Psoas muscle (tissue), 8 donors: ENCODE measurements around the gene AFF3. TPM values are rescaled to one million over a fixed set of nuclear protein-coding genes. Genes with fewer than 3 reads are reported as not detected.

ENCODE experiments used
- ATAC-seq, 4 donors: fragments of 200-7000 bp; cut with Tn5 transposase; one replicate each; pipeline ENCODE4 v1.9.1; 2020; ENCODE audit warnings: moderate library complexity in 3 of 4, mild to moderate bottlenecking in 2 of 4
- DNase-seq, 2 donors: peaks; one replicate each; pipeline ENCODE4 v3.0.0-alpha.2; 2020
- H3K27ac ChIP-seq: fragments of 200-600 bp; one replicate; pipeline ENCODE4 v1.8.0; 2022
- H3K27me3 ChIP-seq, 3 donors: fragments of 200-600 bp in 1 of 3; one replicate each; pipeline versions ENCODE4 v1.6.1 to v1.8.0; 2013 to 2022; ENCODE audit warnings: low read length in 2 of 3, mild to moderate bottlenecking in 2 of 3, moderate library complexity in 1 of 3; ENCODE audit not compliant: insufficient read depth in 3 of 3
- H3K36me3 ChIP-seq, 2 donors: fragments of 200-600 bp in 1 of 2; one replicate each; pipeline versions ENCODE4 v1.6.1 to v1.8.0; 2013 to 2022; ENCODE audit warnings: low read depth in 1 of 2, mild to moderate bottlenecking in 1 of 2, moderate library complexity in 1 of 2; ENCODE audit not compliant: insufficient read depth in 1 of 2
- H3K4me1 ChIP-seq: fragments of 200-600 bp; one replicate; pipeline ENCODE4 v1.8.0; 2022
- H3K4me3 ChIP-seq: fragments of 200-600 bp; one replicate; pipeline ENCODE4 v1.8.0; 2022; ENCODE audit warnings: mild to moderate bottlenecking
- H3K9me3 ChIP-seq: fragments of 200-600 bp; one replicate; pipeline ENCODE4 v1.8.0; 2022
- CTCF ChIP-seq: fragments of 200-600 bp; IDR thresholded peaks from one replicate; pipeline ENCODE4 v1.8.0; 2022; ENCODE audit warnings: antibody characterized with exemption
- WGBS, 3 donors: extraction: QIAGEN DNeasy Blood & Tissue Kit; methylation state at CpG; one replicate each; pipeline versions ENCODE4 v1.1.6 to v1.1.7; 2013; 5-methylcytosine and 5-hydroxymethylcytosine counted together
- intact Hi-C, 2 donors: fragments of 100-400 bp; cut with DNase I; formaldehyde crosslinking; loops; one replicate each; pipeline versions ENCODE4 v1.11.0 to v1.14.2; 2022
- polyA plus RNA-seq, 3 donors: library from polyadenylated mRNA; stranded (reverse); fragments of 200-250 nt; gene quantifications; one replicate each; pipeline ENCODE4 v1.2.3, GENCODE V29; 2013
- total RNA-seq, 4 donors: library from RNA; stranded (reverse); fragmentation: NEBNext Ultra II Directional in 2 of 4; extraction: Animal tissue kit (Norgen Biotek cat#: 25700) in 2 of 4; gene quantifications; one replicate each; pipeline versions ENCODE4 v1.2.1 to v1.2.4, GENCODE V29; 2021 to 2023
- donor health status: healthy with polysubstance abuse.
- donor health status: DM: no; HTN: no; CAD: no; lungs with moderate emphysema.
- donor health status: Bipolar disorder and iron deficiency.
- donor health status: healthy.
- donor health status: DM: yes; HTN: yes; CAD: no.
- donor health status: DM: no; HTN: no; CAD: no.
- donor health status: DM: no; HTN: no; CAD: no.
- donor health status: DM: yes; HTN: yes; CAD: no.

AFF3 gene
- total and polyA plus RNA-seq, 7 donors, result 0.08 to 2.9 (median 0.44) TPM

GRCh38 chr2:99562516-99562915 is 579.9 kb downstream of the AFF3 start:
- 86 to 92% (median 90%) methylated on average over 2 of the region's 2 CpGs for WGBS, 3 donors
- intact Hi-C loops, result no loop called here
- H3K27ac ChIP-seq, result no peak overlapping the region
- ATAC-seq (no peak), DNase-seq (no peak)
- no peaks in the 10 kb centered on the region for H3K4me1 ChIP-seq
- no peak overlapping the region for H3K4me3 ChIP-seq
- no peaks in the 10 kb centered on the region for H3K27me3 ChIP-seq
- no peaks in the 10 kb centered on the region for H3K9me3 ChIP-seq
- no peaks in the 10 kb centered on the region for H3K36me3 ChIP-seq
- no peak for TF ChIP-seq CTCF

- intact Hi-C loops, result loop anchor here in 1 of 2 donors (1.0 kb wide), 1 partner anchor 47 kb away; no protein-coding TSS in a partner anchor
- Histone ChIP-seq H3K9me3 (no peaks in the 10 kb centered on the region), H3K4me3 (no peak overlapping the region), H3K4me1 (no peaks in the 10 kb centered on the region), H3K27ac (no peak overlapping the region), H3K27me3 (no peaks in the 10 kb centered on the region), H3K36me3 (no peaks in the 10 kb centered on the region)
- DNase-seq, result no peak
- no peak for ATAC-seq
- 82 to 84% (median 82%) methylated on average over 3 of the region's 3 CpGs for WGBS, 3 donors
- TF ChIP-seq CTCF, result no peak
Observed at GRCh38 chr2:99561804-99562203, 580.6 kb downstream of the AFF3 start.

- TF ChIP-seq CTCF, result peak; percentile 100
- WGBS, 3 donors, result 5 to 6% (median 5%) methylated on average over 17 of the region's 17 CpGs
- Histone ChIP-seq H3K27ac (no peak overlapping the region), H3K27me3 (no peaks in the 10 kb centered on the region), H3K4me3 (no peak overlapping the region), H3K9me3 (no peaks in the 10 kb centered on the region), H3K4me1 (no peaks in the 10 kb centered on the region), H3K36me3 (no peaks in the 10 kb centered on the region)
- intact Hi-C loops, result loop anchor here (1.0 to 10.0 kb wide), 6 partner anchors 263 to 826 kb away; no protein-coding TSS in a partner anchor
- DNase-seq, result peak; percentile 84 to 92
- ATAC-seq, result peak; percentile 93 to 99 (median 96)
Observed at GRCh38 chr2:99559075-99559662, 583.2 kb downstream of the AFF3 start.

GRCh38 chr2:99555404-99555803 is 587.0 kb downstream of the AFF3 start:
- Histone ChIP-seq H3K4me3 (no peak overlapping the region), H3K9me3 (no peaks in the 10 kb centered on the region), H3K27ac (no peak overlapping the region), H3K27me3 (no peaks in the 10 kb centered on the region), H3K36me3 (peaks cover 0 to 3% of the 10 kb centered on the region in 2 donors), H3K4me1 (no peaks in the 10 kb centered on the region)
- WGBS, 3 donors, result 80 to 90% (median 86%) methylated on average over 2 of the region's 2 CpGs
- no peak for TF ChIP-seq CTCF
- ATAC-seq (no peak), DNase-seq (no peak)
- intact Hi-C loops, result loop anchor here (5.0 to 10.0 kb wide), 2 partner anchors 267 to 829 kb away; no protein-coding TSS in a partner anchor

GRCh38 chr2:99554871-99555270 is 587.5 kb downstream of the AFF3 start:
- 62 to 81% (median 73%) methylated on average over 3 of the region's 3 CpGs for WGBS, 3 donors
- no peak overlapping the region for H3K27ac ChIP-seq
- no peaks in the 10 kb centered on the region for H3K27me3 ChIP-seq
- DNase-seq (no peak), ATAC-seq (no peak)
- no peaks in the 10 kb centered on the region for H3K4me1 ChIP-seq
- peaks cover 0 to 3% of the 10 kb centered on the region in 2 donors for H3K36me3 ChIP-seq
- no peaks in the 10 kb centered on the region for H3K9me3 ChIP-seq
- TF ChIP-seq CTCF, result no peak
- intact Hi-C loops, result loop anchor here (5.0 to 10.0 kb wide), 2 partner anchors 267 to 830 kb away; no protein-coding TSS in a partner anchor
- no peak overlapping the region for H3K4me3 ChIP-seq
